Measurements from ENCODE around the gene LAMA3. TPM values are rescaled to one million over a fixed set of nuclear protein-coding genes. Genes with fewer than 3 reads are reported as not detected.

The LAMA3 gene
- total RNA-seq, 4 donors from 2014 or later = 16.9 to 57.5 (median 48.3) TPM

DNA sequence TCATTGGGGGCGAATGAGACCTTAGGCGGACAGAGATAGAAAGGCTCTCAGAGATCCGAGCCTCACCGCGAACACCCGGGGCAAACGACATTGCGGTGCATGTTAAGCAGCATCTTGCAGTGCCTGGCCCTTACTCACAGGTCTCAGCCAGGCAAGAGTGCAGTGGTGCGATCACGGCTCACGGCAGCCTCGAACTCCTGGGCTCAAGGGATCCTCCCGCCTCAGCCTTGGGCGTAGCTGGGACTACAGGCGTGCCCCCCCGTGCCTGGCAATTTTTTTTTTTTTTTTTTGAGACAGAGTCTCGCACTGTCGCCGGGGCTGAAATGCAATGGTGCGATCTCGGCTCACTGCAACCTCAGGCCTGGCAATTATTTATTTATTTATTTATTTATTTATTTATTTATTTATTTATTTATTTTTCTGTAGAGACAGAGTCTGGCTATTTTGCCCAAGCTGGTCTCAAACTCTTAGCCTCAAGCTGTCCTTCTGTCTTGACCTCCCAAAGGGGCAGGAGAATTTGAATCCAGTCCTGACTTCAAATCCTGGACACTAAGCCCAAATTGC, 1.3 kb downstream of the LAMA3 start:
- no peak for DNase-seq (ENCODE audit: low spot score)
- TF ChIP-seq, protein P1, sequence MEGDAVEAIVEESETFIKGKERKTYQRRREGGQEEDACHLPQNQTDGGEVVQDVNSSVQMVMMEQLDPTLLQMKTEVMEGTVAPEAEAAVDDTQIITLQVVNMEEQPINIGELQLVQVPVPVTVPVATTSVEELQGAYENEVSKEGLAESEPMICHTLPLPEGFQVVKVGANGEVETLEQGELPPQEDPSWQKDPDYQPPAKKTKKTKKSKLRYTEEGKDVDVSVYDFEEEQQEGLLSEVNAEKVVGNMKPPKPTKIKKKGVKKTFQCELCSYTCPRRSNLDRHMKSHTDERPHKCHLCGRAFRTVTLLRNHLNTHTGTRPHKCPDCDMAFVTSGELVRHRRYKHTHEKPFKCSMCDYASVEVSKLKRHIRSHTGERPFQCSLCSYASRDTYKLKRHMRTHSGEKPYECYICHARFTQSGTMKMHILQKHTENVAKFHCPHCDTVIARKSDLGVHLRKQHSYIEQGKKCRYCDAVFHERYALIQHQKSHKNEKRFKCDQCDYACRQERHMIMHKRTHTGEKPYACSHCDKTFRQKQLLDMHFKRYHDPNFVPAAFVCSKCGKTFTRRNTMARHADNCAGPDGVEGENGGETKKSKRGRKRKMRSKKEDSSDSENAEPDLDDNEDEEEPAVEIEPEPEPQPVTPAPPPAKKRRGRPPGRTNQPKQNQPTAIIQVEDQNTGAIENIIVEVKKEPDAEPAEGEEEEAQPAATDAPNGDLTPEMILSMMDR (IDR thresholded peaks at IDR 0.05) = no peak
- ATAC-seq (ENCODE audit: low FRiP score) = no peak

DNA sequence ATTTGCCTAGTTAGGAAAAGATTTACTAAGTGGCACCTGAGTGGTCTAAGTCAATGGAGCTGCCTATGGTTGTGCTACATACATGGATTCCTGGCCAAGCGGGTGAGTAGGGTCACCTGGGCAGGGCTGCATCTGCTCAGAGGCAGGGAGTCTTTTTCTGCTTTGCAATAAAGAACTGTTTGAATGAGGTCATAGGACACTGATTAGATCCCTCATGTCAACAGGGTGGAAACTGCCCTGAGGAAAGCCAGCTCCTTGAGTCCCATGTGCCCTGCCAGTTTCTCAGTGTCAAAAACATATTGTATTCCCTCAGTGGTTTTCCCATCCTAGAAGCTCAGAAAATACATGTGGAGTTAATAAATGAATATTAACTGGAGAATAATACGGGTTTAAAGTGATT, 4.6 kb downstream of the LAMA3 start:
- DNase-seq (ENCODE audit: low spot score) = no peak
- no peak for ATAC-seq (ENCODE audit: low FRiP score)

DNA sequence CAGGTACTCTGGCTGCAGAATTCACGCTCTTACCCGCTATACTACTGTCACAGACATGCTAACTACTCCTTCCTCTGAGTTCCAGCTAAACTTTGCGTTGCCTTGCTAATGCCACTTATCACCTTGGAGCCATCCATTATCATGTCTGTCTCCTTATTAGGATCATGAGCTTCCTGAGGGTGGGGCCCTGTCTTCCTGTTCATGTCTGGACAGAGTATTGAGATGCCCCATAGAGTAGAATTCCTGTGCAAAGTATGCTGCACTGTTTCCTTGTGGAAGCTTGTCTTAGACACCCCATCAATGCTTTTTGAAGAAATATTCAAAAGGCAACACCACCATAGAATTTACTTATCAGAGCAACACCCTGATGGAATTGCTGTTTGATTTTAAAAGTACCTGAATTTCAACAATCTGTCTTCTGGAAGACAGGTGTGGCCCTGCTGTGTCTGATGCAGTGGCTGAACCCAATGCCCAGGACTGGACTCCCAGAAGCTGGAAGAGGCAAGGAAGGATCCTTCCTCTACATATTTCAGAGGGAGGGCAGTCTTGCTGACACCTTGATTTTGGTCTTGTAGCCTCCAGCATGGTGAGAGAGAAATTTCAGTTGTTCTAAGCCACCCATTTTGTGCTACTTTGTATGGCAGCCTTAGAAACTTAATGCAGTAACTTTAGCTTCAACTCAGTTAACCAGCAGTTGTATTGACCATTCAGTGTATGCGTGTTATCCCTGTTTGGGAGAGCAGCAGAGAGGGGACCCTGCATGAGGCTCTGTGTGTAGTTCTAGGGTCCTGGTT, 5.6 kb downstream of the LAMA3 start:
- no peak for DNase-seq (ENCODE audit: low spot score)
- TF ChIP-seq, protein P1 (IDR thresholded peaks at IDR 0.05) = no peak
- ATAC-seq (ENCODE audit: low FRiP score) = no peak

More for the DNA sequence above, 4.6 kb downstream of the LAMA3 start:
- TF ChIP-seq, protein P1 (IDR thresholded peaks at IDR 0.05) = no peak

DNA sequence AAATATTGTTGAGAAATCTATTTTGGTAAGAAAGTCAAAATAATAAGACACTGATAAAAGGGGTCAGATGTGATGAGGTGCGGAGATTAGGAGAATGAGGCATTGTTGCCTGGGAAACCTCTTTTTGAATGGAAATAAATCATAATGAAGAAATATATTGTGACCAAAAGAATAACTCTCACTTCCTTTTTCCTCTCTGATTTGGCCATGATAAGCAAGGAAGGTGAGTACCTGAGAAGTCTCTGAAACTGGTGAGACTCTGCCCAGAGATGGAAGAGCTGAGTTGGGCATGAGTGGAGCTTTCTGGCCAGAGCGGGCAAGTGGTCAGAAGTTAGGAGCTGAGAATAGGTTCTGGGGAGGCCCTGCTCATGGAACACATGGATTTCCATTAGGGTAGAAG, 11.8 kb downstream of the LAMA3 start:
- DNase-seq (ENCODE audit: low spot score) (no peak), ATAC-seq (ENCODE audit: low FRiP score) (no peak)
- TF ChIP-seq, protein P1 (IDR thresholded peaks at IDR 0.05) = no peak

DNA sequence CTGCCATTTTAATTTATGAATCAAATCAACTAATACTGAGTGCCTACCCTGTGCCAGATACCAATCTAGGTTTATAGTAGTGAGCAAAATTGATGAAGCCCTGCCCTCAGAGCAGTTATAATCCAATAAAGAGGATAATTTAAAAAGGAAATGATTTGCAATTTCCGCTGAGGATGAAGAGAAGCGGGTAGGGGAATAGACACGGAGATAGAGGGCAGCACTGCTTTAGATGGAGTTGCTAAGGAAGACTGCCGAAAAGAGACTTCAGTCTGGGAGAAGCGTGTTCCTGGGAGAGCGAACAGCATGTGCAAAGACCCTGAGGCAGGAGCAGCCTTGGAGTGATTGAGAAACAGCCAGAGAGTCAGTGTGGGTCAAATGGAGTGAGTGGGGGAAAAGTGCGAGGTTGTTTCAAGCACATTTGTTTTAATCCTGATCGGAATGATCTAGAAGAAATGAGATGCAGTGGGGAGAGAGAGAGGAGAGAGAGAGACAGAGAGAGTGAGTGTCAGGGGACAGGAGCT, 12.4 kb downstream of the LAMA3 start:
- TF ChIP-seq, protein P1 (IDR thresholded peaks at IDR 0.05) = no peak
- DNase-seq (ENCODE audit: low spot score) (no peak), ATAC-seq (ENCODE audit: low FRiP score) (no peak)

DNA sequence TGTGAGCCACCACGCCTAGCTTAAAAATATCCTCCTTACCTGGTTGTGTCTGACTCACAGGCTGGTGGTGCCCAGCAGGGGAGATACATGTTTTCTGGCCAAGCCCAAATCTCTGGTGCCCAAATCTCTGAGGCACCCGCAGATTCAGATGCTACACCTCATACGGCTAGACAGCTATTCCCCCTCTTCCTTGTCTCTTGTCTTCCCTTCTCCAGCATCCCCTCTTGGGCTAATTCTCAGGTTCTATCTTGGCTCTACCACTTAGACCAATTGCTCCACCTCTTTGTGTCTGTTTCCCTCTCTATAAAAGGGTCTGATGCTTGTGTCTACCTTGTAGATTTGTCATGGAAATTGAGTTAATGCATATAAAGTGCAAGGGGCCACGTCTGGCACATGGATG, 13.4 kb downstream of the LAMA3 start:
- DNase-seq (ENCODE audit: low spot score) (no peak), ATAC-seq (ENCODE audit: low FRiP score) (no peak)
- TF ChIP-seq, protein P1 (IDR thresholded peaks at IDR 0.05) = no peak

Measured in omental fat pad (tissue), 4 donors.